Measurements from ENCODE around the gene DLG2. TPM values are rescaled to one million over a fixed set of nuclear protein-coding genes. Genes with fewer than 3 reads are reported as not detected.
A peak's percentile ranks its signal among the peaks of the same experiment; 100 is the strongest.

DLG2 gene
- total RNA-seq, 2 experiments from 2014 or later = 2.0 to 2.1 TPM

- TF ChIP-seq CTCF (IDR thresholded peaks at IDR 0.05) = no peak
- H3K27ac Mint-ChIP-seq = peak within 1 kb of the TSS; percentile 100
- POLR2A ChIA-PET = interaction anchor here (0.6 to 9.3 kb wide), 31 partner anchors 10 to 637 kb away, joined by 3 to 136 read pairs (median 5); partner anchors contain the start of genes CCDC83, CCDC89, DLG2 and EED
- Histone ChIP-seq H3K9me3 (ENCODE audit: control insufficient read depth in 1 of 2, insufficient read depth in 1 of 2, low read length in 2 of 2) (no peaks in the 10 kb centered on the region), H3K4me1 (ENCODE audit: insufficient read depth, low read length) (peaks cover 14% of the 10 kb centered on the region), H3K36me3 (ENCODE audit: insufficient read depth, low read length) (peaks cover 16% of the 10 kb centered on the region), H3K27ac (ENCODE audit: low read depth in 1 of 2, low read length in 2 of 2) (peak within 1 kb of the TSS; percentile 97 to 99), H3K4me3 (ENCODE audit: low read length) (peak within 1 kb of the TSS; percentile 94), H3K27me3 (ENCODE audit: control insufficient read depth in 1 of 2, insufficient read depth in 2 of 2, low read length in 2 of 2) (no peaks in the 10 kb centered on the region)
- no peaks in the 10 kb centered on the region for H3K27me3 Mint-ChIP-seq
- ATAC-seq (ENCODE audit: poor library complexity) (peak; percentile 62), DNase-seq (peak; percentile 86 to 95 (median 90))
- H3K4me3 Mint-ChIP-seq = peak within 1 kb of the TSS; percentile 100
- H3K9me3 Mint-ChIP-seq = no peaks in the 10 kb centered on the region
- intact Hi-C loops (cut with DNase I, micrococcal nuclease) = loop anchor here (1.0 to 10.0 kb wide), 10 partner anchors 18 to 640 kb away; partner anchors contain the start of genes EED (in 2 of the 2), PICALM (in 2 of the 2), HIKESHI (in 1 of the 2) and TMEM126A (in 1 of the 2)
- peaks cover 58% of the 10 kb centered on the region for H3K4me1 Mint-ChIP-seq (ENCODE audit: low read depth)
- CTCF ChIA-PET = interaction anchor here (1.1 to 2.9 kb wide), 5 partner anchors 15 to 190 kb away, joined by 3 to 13 read pairs (median 4); partner anchors contain the start of genes CCDC83, DLG2 and TMEM126A
- peaks cover 48% of the 10 kb centered on the region for H3K36me3 Mint-ChIP-seq (ENCODE audit: low read depth)
Observed at GRCh38 chr11:85664615-85665481, 37.7 kb upstream of the DLG2 start, which contains the start of gene CREBZF. TSS of gene CREBZF (minus strand) at chr11:85665129. CDS start at chr11:85664875, 254 bp downstream.

GRCh38 chr11:85663753-85664614, 36.8 kb upstream of the DLG2 start:
- no peaks in the 10 kb centered on the region for H3K27me3 ChIP-seq (ENCODE audit: control insufficient read depth in 1 of 2, insufficient read depth in 2 of 2, low read length in 2 of 2)
- intact Hi-C loops (cut with DNase I, micrococcal nuclease) = loop anchor here (1.0 to 10.0 kb wide), 10 partner anchors 15 to 641 kb away; partner anchors contain the start of genes EED (in 2 of the 2), PICALM (in 2 of the 2), HIKESHI (in 1 of the 2) and TMEM126A (in 1 of the 2)
- Mint-ChIP-seq H3K36me3 (ENCODE audit: low read depth) (peaks cover 56% of the 10 kb centered on the region), H3K9me3 (no peaks in the 10 kb centered on the region), H3K27ac (peak overlapping the region; percentile 100), H3K4me1 (ENCODE audit: low read depth) (peaks cover 66% of the 10 kb centered on the region), H3K27me3 (no peaks in the 10 kb centered on the region), H3K4me3 (peak overlapping the region; percentile 100)
- H3K4me3 ChIP-seq (ENCODE audit: low read length) = peak overlapping the region; percentile 94
- H3K9me3 ChIP-seq (ENCODE audit: control insufficient read depth in 1 of 2, insufficient read depth in 1 of 2, low read length in 2 of 2) = no peaks in the 10 kb centered on the region
- TF ChIP-seq CTCF (IDR thresholded peaks at IDR 0.05) = peak; percentile 71
- H3K4me1 ChIP-seq (ENCODE audit: insufficient read depth, low read length) = peaks cover 14% of the 10 kb centered on the region
- POLR2A ChIA-PET = interaction anchor here (0.6 to 9.3 kb wide), 16 partner anchors 11 to 581 kb away, joined by 3 to 136 read pairs (median 6); partner anchors contain the start of genes DLG2, EED, SYTL2 and TMEM126A
- peak; percentile 85 for ATAC-seq (ENCODE audit: poor library complexity)
- DNase-seq = peak; percentile 85 to 96 (median 88)
- CTCF ChIA-PET = interaction anchor here (1.1 to 2.9 kb wide), 5 partner anchors 14 to 191 kb away, joined by 3 to 13 read pairs (median 4); partner anchors contain the start of genes CCDC83, DLG2 and TMEM126A
- peak overlapping the region; percentile 97 to 99 for H3K27ac ChIP-seq (ENCODE audit: low read depth in 1 of 2, low read length in 2 of 2)
- peaks cover 24% of the 10 kb centered on the region for H3K36me3 ChIP-seq (ENCODE audit: insufficient read depth, low read length)
